T-helper 1 cell (primary cell): ENCODE results near the gene IPO11.
"Not testable (repeated sequence)": the region's sequence is repeated elsewhere in the genome, so short reads cannot be mapped to it uniquely, and the experiment has no call there.

Experiments
- DNase-seq, 5 donors: peaks; one replicate each; pipeline ENCODE4 v3.0.0-alpha.2; 2012 to 2020

Gene IPO11

DNA sequence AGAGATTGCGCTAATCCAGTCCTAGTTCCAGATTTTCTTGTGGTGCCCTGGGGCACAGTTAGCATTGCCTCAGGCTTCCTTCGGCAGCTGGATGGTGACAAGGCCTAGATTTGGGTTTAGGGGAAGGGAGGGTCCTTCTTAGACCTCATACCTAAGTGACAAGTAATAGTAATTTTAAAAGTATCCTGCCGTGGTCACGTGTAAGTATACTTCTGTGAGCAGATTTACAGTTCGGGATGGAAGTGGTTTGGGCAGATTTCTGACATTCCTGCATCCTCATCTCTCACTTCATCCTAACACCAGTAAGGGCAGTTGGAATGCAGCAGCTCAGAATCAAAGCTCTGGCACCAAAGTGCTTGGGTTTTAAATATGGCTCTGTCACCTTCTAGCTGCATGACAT lies 237.6 kb downstream of the IPO11 start:
- no peak for DNase-seq

DNA sequence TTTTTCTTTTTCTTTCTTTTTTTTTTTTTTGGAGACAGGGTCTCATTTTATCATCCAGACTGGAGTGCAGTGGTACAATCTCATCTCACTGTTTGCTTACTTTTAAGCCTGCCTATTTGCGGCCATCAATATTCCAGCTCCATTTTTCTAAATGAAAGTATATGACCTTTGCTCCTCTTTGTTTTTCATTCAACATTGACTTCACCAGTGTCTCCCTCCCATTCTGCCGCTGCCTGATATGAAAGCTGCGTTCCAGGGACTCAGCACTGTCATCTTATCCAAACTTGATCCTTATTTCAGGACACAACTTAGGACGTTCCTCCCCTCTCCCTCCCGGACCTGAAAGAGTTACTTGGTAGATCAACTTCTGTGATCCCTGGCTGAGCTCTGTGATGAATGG lies 239.7 kb downstream of the IPO11 start:
- no peak for DNase-seq

DNA sequence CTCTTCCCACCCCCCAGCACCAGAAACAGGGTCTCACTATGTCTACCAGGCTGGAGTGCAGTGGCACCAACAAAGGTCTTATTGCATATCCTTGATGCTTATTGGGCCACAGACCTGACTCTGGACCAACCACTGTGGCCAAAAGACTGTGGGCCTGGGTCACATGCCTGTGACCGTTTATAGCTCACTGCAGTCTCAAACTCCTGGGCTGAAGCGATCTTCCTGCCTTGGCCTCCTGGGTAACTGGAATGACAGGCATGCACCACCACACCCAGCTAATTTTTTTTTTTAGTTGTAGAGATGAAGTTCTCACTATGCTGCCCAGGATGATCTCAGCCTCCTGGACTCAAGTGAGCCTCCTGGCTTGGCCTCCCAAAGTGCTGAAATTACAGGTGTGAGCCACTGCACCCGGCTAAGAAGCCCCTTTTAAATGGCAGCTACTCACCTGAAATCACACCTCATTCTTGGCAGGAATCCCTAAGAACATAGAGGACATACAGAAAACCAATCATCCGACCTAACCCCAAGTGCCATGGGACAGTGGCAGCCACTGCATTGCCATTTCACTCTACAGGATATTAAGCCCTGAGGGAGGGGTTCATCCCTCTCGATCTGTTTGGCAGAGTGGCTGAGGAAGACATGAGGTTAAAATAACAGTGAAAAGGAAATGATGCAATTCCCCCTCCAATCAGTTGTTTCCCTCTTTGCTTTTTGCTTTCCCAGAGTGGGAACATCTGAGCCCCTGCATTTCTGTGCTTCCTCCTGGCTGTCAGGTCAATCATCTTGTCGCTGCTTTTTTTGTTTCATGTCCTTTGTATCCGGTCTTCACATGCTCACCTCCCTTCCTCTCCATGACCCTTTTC lies 240.7 kb downstream of the IPO11 start:
- no peak for DNase-seq

DNA sequence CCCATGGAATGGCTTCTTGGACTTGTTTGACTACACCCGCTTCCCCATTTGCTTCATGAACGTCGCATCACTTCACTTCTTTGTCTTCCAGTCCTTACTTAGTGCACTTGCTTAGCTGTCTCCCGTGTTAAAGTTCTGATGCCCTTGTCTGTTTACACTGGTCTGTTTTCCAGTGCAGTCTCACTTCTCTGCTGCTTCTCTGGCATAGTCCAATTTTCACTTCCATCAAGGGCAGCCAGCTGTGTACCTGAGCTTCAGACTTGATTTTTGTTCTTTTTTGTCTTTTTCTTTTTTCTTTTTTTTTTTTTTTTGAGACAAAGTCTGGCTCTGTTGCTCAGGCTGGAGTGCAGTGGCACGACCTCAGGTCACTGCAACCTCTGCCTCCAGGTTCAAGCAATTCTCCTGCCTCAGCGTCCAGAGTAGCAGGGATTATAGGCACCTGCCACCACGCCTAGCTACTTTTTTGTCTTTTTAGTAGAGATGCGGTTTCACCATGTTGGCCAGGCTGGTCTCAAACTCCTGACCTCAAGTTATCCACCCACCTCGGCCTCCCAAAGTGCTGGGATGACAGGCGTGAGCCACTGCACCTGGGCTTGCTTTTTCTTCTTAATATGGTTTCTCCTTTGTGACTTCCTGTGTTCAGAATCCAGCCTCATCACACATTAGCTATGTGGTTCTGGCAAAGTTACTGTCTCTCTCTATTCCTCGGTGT lies 241.5 kb downstream of the IPO11 start:
- DNase-seq: no peak

GRCh38 chr5:62657772-62658171 lies 245.2 kb downstream of the IPO11 start:
- not testable (repeated sequence) for DNase-seq

- no peak for DNase-seq
These were observed 248.6 kb downstream of the IPO11 start for GRCh38 chr5:62661126-62661525.

DNA sequence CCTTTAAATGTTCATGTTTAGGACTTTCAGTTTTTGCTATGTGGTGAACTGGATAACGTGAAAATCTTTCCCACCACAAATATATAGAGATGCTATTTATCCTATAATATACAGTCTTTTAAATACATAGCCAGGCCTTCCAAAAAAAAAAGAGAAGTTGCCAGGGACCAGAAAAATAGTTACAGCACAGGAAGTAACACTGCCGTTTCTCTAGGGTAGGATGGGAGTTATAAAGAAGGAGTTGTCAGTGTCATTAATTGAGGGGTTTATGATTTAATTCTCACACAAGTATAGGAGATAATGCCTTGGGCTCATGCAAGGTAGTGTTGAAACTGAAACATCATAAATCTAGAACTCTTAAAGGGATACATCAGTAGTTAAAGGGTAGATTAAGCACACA lies 250.0 kb downstream of the IPO11 start:
- no peak for DNase-seq

GRCh38 chr5:62671479-62671878 lies 258.9 kb downstream of the IPO11 start:
- no peak for DNase-seq

DNA sequence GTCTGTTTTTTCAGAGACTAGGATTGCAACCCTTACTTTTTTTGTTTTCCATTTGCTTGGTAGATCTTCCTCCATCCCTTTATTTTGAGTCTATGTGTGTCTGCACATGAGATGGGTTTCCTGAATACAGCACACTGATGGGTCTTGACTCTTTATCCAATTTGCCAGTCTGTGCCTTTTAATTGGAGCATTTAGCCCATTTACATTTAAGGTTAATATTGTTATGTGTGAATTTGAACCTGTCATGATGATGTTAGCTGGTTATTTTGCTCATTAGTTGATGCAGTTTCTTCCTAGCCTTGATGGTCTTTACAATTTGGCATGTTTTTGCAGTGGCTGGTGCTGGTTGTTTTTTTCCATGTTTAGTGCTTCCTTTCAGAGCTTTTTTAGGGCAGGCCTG lies 264.0 kb downstream of the IPO11 start:
- DNase-seq: not testable (repeated sequence)
